ENCODE measurements around the gene INPP5B.

The INPP5B gene

GRCh38 chr1:37866491-37866890 is 80.4 kb downstream of the INPP5B start:
- no peak for DNase-seq

DNA sequence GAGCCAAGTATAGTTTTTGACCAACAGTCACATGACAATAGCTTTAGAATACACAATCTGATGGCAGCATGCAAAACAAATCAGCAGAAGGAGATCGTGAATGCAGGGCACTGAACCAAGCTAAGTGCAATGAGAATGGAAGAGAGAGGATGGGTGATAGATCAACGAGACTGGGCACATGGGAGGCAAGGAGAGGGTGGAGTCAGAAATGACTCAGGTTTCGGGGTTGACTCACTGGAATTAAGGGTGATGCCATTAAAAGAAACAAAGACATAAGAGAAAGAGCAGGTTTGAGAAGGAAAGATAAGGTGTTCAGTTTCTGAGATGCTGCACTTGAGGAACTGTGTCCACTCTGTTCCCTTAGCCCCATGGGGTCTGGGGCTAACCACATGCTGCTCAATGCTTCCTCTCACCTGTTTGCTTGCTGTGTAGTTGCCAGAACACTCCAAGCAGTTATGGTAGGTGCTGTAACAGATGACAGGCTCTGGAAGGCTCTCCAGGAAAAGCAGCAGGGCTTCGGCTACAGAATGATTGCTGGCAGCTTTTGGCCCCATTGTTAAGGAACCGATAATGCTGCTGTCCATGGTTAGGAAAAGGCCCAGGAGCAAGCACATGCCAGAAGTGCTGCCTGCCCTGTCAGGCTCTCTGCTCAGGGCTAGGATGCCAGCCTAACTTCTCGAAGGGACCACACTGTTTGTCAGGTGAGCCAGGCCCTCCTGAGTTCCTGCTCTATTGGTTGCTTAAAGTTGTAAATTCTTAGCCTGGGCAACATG is 81.3 kb downstream of the INPP5B start:
- no peak for DNase-seq

DNA sequence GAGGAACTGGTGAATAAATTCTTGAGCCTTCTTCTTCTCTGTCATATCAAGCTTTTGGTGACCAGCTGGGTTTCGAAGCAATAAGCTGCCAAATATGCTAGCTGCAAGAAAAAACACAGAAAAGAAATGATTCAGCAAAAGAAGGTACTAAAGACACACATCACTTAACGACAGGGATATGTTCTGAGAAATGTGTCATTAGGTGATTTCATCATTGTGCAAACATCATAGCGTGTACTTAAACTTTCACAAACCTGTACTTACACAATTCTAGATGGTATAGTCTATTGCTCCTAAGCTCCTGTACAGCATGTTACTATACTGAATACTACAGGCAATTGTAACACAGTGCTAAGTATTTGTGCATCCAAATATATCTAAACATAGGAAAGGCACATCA is 84.5 kb downstream of the INPP5B start:
- no peak for DNase-seq

- DNase-seq: no peak
Measured at GRCh38 chr1:37861151-37861550, 85.7 kb downstream of the INPP5B start.

DNA sequence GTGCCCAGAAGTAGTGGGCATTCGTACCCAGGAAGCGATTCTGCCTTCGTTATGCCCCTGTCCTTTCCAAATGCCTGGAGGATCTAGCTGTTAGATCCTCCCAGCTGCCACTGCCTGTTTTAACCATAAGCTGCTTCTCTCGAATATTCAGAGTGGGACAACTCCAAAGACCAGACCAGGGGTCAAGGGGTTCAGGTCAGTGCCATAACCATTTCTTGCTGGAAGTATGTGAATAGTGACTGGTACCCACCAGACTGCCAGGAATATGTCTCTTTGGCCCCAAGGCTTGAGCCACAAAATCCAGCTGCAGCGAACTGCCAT is 86.5 kb downstream of the INPP5B start:
- no peak for DNase-seq

GRCh38 chr1:37859507-37860345 is 87.1 kb downstream of the INPP5B start, which contains the start of gene MTF1:
Gene MTF1, minus strand, starts transcription at chr1:37859592. Its CDS starts 1,934 bp downstream, at chr1:37857658.
- DNase-seq: peak; percentile 98

DNA sequence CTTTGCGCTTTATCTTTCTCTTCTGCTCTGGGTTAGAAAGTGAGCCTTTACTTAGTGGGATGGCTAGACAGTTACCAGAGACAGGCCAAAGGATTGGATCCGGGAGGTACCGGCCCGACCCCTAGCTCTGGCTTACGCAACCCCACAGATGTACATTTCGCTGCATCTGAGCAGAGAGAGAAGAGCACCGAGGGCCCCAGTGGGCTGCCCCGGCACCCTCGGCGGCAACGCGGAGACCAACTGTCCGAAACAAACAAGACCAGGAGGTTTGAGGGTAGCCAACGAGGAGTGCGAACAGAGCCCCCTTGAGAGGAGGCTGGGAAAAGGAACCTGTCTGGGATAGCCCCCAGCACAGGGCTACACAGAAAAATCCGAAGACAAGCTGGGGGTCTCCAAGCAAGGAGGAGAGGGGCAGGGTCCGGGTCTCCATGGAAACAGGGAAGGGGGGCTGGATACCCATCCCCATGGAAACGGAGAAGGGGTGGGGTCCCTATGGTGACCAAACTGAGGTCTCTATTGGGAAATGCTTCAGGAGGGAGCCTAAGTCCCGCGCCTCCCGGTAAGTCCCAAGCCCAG is 87.8 kb downstream of the INPP5B start:
- no peak for DNase-seq

GRCh38 chr1:37854406-37854805 is 92.4 kb downstream of the INPP5B start:
- no peak for DNase-seq

GRCh38 chr1:37853157-37853556 is 93.7 kb downstream of the INPP5B start:
- no peak for DNase-seq

GRCh38 chr1:37851782-37852210 is 95.1 kb downstream of the INPP5B start:
- no peak for DNase-seq

GRCh38 chr1:37851262-37851661 is 95.6 kb downstream of the INPP5B start:
- DNase-seq: no peak

- no peak for DNase-seq
Measured at GRCh38 chr1:37850352-37850955, 96.4 kb downstream of the INPP5B start.

DNA sequence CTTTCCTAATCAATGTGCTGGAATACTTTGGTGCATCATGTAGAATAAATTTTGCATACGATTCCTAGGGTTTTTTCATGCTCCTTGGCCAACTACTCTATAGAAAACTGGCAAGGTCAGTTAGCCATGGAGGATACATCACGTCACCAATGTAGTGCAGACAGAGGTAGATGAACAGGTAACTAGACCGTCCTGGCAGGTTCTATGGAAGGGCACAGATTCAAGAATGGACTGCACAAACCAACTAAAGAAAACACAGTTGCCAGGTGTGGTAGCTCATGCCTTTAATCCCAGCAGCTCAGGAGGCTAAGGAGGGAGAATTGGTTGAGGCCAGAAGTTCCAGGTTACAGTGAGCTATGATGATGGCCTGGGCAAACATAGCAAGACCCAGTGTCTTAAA is 97.4 kb downstream of the INPP5B start:
- no peak for DNase-seq

GRCh38 chr1:37846647-37847339 is 100.1 kb downstream of the INPP5B start:
- DNase-seq: no peak

GRCh38 chr1:37845786-37846185 is 101.1 kb downstream of the INPP5B start:
- no peak for DNase-seq

- DNase-seq: no peak
Measured at GRCh38 chr1:37845049-37845646, 101.7 kb downstream of the INPP5B start.

DNA sequence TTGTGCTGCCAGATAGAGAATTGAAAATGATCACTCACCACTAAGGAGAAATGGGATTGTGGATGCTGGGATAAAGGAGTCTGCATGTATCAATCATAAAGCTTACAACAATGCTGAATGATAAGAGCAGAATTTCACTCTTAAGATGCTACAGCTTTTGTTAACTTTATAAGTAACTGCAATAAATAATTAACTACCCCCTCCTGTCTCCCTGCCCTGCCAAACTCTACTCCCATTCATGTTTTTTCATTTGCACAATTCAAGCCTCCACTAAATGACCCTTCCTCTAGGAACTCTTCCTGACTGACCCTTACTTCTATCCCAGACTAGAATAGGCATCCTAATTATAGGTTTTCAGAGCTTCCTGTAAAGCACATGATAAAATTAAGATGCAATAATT is 102.3 kb downstream of the INPP5B start:
- DNase-seq: no peak

DNA sequence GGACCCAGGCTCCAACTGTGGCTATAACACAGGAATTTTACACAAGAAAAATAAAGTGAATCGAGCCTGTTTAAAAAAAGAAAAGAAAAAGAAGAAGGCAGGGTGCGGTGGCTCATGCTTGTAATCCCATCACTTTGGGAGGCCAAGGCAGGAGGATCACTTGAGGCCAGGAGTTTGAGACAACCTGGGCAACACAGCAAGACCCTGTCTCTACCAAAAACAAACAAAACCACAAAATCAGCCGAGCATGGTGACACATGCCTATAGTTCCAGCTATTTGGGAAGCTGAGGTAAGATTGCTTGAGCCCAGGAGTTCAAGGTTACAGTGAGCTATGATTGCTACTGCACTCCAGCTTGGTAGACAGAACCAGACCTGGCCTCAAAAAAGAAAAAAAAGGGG is 105.2 kb downstream of the INPP5B start:
- DNase-seq: no peak

- no peak for DNase-seq
Measured at GRCh38 chr1:37840711-37841110, 106.1 kb downstream of the INPP5B start.

GRCh38 chr1:37839676-37840075 is 107.2 kb downstream of the INPP5B start:
- DNase-seq: no peak

DNA sequence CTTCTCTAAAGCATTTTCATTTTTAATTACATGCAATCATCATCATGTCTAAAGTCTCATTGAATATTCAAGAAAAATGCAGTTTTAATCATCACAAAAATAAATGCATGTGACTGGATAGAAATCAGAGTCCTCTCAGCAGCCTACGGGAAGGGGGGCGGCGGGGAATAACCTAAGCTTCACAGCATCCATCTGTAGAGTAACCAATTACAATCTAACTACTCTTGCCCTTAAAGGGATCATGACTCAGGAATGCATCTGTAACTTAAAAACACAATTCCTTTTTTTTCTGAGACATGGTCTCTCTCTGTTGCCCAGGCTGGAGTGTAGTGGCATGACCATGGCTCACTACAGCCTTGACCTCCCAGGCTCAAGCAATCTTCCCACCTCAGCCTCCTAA is 110.1 kb downstream of the INPP5B start:
- DNase-seq: no peak

DNA sequence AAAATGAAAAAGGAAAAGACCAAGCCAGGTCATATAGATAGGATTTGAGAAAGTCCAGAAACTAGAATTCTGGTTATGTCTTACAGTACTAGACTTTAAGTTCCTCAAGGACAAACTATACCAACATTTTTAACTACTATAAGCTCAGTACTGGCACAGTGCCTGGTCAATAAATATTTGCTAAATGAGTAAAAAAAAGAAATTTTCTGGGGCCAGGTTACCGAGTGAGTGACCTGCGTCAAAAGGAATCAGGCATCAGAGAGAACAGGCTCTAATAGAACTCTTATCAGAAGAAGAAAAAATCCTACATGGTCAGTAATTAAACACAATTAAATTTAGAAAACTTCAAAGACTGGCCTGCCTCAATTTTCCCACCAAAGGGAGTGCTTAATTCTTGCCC is 115.0 kb downstream of the INPP5B start:
- DNase-seq: no peak
